T-helper 2 cell treated with Interferon-gamma antibody and Interleukin-4, amounts not matched to agents 5 μg/mL and 100 μg/mL, for 36 hours (primary cell): ENCODE results near the gene P3H3.
"Not testable (repeated sequence)": the region's sequence is repeated elsewhere in the genome, so short reads cannot be mapped to it uniquely, and the experiment has no call there.

Source experiments
- DNase-seq: peaks from one replicate; pipeline ENCODE4 v3.0.0; 2021; ENCODE audit warnings: low spot score
- H3K27ac Mint-ChIP-seq: one replicate; pipeline ENCODE4 v1.8.0; 2021; ENCODE audit warnings: mild to moderate bottlenecking, mixed read lengths
- H3K27me3 Mint-ChIP-seq: one replicate; pipeline ENCODE4 v1.8.0; 2021; ENCODE audit warnings: low read depth, mixed read lengths
- H3K36me3 Mint-ChIP-seq: one replicate; pipeline ENCODE4 v1.8.0; 2021; ENCODE audit warnings: low read depth, mixed read lengths
- H3K4me1 Mint-ChIP-seq: one replicate; pipeline ENCODE4 v1.8.0; 2021; ENCODE audit warnings: low read depth, mixed read lengths
- H3K4me3 Mint-ChIP-seq: one replicate; pipeline ENCODE4 v1.8.0; 2022; ENCODE audit warnings: mild to moderate bottlenecking, moderate library complexity, mixed read lengths
- H3K9me3 Mint-ChIP-seq: one replicate; pipeline ENCODE4 v1.8.0; 2021; ENCODE audit warnings: mixed read lengths

Gene P3H3

GRCh38 chr12:6851153-6851920, 23.1 kb downstream of the P3H3 start, which contains the start of gene CDCA3:
Gene CDCA3, minus strand, starts transcription at chr12:6851286. Its CDS starts 334 bp downstream, at chr12:6850952.
- H3K4me1 Mint-ChIP-seq, result peaks cover 35% of the 10 kb centered on the region
- peak; percentile 93 for DNase-seq
- H3K36me3 Mint-ChIP-seq, result peaks cover 38% of the 10 kb centered on the region
- H3K4me3 Mint-ChIP-seq, result peak within 1 kb of the TSS; percentile 87
- H3K9me3 Mint-ChIP-seq, result no peaks in the 10 kb centered on the region
- no peaks in the 10 kb centered on the region for H3K27me3 Mint-ChIP-seq
- peak within 1 kb of the TSS; percentile 93 for H3K27ac Mint-ChIP-seq

DNA sequence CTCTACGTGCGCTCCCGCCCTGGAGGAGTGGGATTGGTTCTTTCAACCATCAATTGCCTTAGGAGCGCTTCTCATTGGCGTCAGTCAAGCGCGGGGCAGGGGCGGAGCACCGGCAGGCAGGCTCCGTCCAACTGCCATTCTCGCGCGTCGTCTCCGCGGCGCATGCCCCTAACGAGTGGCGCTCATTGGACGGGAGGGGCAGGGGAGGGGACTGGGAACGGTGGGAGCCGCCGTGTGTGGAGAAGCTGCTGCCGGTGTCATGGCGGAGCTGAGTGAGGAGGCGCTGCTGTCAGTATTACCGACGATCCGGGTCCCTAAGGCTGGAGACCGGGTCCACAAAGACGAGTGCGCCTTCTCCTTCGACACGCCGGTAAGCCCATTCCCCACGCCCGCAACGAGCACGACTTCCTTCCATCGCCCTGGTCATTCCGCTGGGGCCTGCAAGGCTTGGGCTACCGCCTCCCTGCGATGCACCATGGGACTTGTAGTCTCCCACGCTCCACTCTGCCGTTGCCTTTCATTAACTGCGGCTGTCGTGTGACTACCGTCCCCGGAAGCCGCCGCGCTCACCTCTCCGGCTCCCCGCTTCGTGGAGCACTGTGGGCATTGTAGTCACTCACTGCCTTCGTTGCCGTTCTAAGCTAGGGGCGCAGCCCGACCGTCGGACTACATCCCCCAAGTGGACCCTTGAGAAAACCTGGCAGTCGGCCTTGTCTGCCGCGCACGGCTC, 23.9 kb downstream of the P3H3 start, which contains the start of gene USP5:
Gene USP5 (plus strand): TSS at position 230 of the 730 bp plus-strand sequence. CDS start 30 bp downstream, at position 260.
- H3K4me3 Mint-ChIP-seq, result peak within 1 kb of the TSS; percentile 87
- H3K4me1 Mint-ChIP-seq, result peaks cover 35% of the 10 kb centered on the region

DNA sequence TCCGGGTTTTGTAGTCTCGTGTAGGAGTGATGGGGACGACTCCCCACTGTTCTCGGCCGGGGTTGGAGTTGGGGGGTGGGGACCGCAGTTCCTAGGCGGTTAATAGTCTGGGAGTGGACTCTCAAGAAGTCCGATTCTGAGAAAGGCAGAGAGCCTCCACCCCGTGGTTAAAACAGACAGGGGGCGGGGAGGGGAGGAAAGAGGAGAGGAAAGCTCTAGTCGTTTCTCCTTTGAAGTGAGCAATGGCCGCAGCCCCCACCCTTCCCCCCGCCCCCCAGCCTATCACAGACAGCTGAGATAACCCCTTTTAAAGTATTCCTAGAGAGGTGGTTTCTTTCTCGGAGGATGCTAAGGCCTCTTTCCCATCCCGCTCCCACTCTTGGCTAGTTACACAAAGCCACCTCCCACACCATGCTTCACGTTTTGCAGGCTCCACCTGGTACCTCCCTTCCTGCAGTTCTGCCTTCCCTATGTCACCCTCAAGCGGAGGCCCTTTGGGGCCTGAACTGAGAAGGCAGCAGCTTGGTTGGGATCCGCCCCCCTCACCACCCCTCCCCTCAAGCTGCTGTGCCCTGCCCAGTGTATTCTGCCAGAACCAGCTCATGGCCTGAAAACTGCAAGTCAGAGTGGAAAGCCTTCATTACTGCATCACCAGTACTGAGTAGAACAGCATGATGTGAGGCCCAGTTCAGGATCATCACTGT, 24.6 kb downstream of the P3H3 start:
- Mint-ChIP-seq H3K4me3 (peak overlapping the region; percentile 87), H3K27me3 (no peaks in the 10 kb centered on the region), H3K36me3 (peaks cover 41% of the 10 kb centered on the region), H3K4me1 (peaks cover 32% of the 10 kb centered on the region), H3K9me3 (no peaks in the 10 kb centered on the region), H3K27ac (peak overlapping the region; percentile 93)
- DNase-seq, result peak; percentile 70

More for the DNA sequence above, 23.9 kb downstream of the P3H3 start, which contains the start of gene USP5:
- Mint-ChIP-seq H3K27me3 (no peaks in the 10 kb centered on the region), H3K9me3 (no peaks in the 10 kb centered on the region), H3K27ac (peak within 1 kb of the TSS; percentile 93), H3K36me3 (peaks cover 41% of the 10 kb centered on the region)
- peak; percentile 99 for DNase-seq

- H3K4me1 Mint-ChIP-seq, result peaks cover 32% of the 10 kb centered on the region
- no peak for DNase-seq
- H3K27me3 Mint-ChIP-seq, result no peaks in the 10 kb centered on the region
- peak overlapping the region; percentile 93 for H3K27ac Mint-ChIP-seq
- peaks cover 41% of the 10 kb centered on the region for H3K36me3 Mint-ChIP-seq
- peak overlapping the region; percentile 87 for H3K4me3 Mint-ChIP-seq
- H3K9me3 Mint-ChIP-seq, result no peaks in the 10 kb centered on the region
Observed at GRCh38 chr12:6853626-6854025, 25.4 kb downstream of the P3H3 start.

GRCh38 chr12:6854036-6854435, 25.8 kb downstream of the P3H3 start:
- Mint-ChIP-seq H3K27me3 (no peaks in the 10 kb centered on the region), H3K36me3 (peaks cover 39% of the 10 kb centered on the region), H3K4me3 (peak overlapping the region; percentile 87), H3K27ac (no peak overlapping the region), H3K4me1 (peaks cover 29% of the 10 kb centered on the region), H3K9me3 (no peaks in the 10 kb centered on the region)
- DNase-seq, result no peak

GRCh38 chr12:6855322-6855721, 27.1 kb downstream of the P3H3 start:
- Mint-ChIP-seq H3K9me3 (no peaks in the 10 kb centered on the region), H3K4me3 (no peak overlapping the region), H3K27me3 (no peaks in the 10 kb centered on the region), H3K4me1 (peaks cover 18% of the 10 kb centered on the region), H3K36me3 (peaks cover 35% of the 10 kb centered on the region), H3K27ac (no peak overlapping the region)
- DNase-seq, result no peak

DNA sequence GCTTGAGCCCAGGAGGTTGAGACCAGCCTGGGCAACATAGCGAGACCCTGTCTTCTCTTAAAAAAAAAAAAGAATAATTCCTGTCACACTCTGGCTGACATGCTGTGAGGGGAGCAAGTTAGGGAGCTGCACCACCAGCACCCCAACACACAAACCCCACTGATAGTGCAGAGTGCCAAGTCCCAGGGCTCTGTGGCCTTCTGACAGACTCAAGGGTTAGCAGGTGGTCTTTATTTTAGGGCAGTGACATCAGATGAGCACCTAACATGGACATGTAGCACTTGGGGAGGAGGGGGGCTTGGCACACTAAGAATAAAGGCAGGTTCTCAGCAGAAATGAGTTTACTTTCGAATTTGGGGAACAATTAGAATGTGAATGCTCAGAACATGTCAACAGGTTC, 30.6 kb downstream of the P3H3 start:
- Mint-ChIP-seq H3K9me3 (no peaks in the 10 kb centered on the region), H3K27me3 (no peaks in the 10 kb centered on the region), H3K36me3 (peaks cover 57% of the 10 kb centered on the region), H3K27ac (no peak overlapping the region), H3K4me3 (no peak overlapping the region), H3K4me1 (peaks cover 6% of the 10 kb centered on the region)
- DNase-seq, result no peak

- Mint-ChIP-seq H3K9me3 (no peaks in the 10 kb centered on the region), H3K27me3 (no peaks in the 10 kb centered on the region), H3K27ac (no peak overlapping the region), H3K4me3 (no peak overlapping the region), H3K4me1 (peaks cover 2% of the 10 kb centered on the region), H3K36me3 (peaks cover 60% of the 10 kb centered on the region)
- no peak for DNase-seq
Observed at GRCh38 chr12:6860116-6860515, 31.9 kb downstream of the P3H3 start.

GRCh38 chr12:6860942-6861341, 32.7 kb downstream of the P3H3 start:
- DNase-seq, result no peak
- Mint-ChIP-seq H3K27ac (no peak overlapping the region), H3K4me3 (no peak overlapping the region), H3K27me3 (no peaks in the 10 kb centered on the region), H3K4me1 (peaks cover 2% of the 10 kb centered on the region), H3K36me3 (peaks cover 63% of the 10 kb centered on the region), H3K9me3 (no peaks in the 10 kb centered on the region)

DNA sequence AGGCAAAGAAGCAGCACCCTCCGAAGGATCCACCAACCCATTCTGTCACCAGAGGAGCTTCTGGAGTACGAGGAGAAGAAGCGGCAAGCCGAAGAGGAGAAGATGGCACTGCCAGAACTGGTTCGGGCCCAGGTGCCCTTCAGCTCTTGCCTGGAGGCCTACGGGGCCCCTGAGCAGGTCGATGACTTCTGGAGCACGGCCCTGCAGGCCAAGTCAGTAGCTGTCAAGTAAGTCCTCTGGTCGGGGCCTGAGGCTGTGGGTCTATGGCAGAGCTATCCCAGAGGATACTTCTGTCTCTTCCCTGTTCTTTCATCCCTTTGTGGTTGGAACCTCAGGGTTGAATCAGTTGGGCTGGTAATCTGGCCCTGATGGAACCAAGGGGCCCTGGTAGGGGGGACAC, 33.2 kb downstream of the P3H3 start:
- H3K4me1 Mint-ChIP-seq, result peaks cover 4% of the 10 kb centered on the region
- no peak overlapping the region for H3K4me3 Mint-ChIP-seq
- no peaks in the 10 kb centered on the region for H3K27me3 Mint-ChIP-seq
- no peak overlapping the region for H3K27ac Mint-ChIP-seq
- no peaks in the 10 kb centered on the region for H3K9me3 Mint-ChIP-seq
- H3K36me3 Mint-ChIP-seq, result peaks cover 64% of the 10 kb centered on the region
- DNase-seq, result no peak

DNA sequence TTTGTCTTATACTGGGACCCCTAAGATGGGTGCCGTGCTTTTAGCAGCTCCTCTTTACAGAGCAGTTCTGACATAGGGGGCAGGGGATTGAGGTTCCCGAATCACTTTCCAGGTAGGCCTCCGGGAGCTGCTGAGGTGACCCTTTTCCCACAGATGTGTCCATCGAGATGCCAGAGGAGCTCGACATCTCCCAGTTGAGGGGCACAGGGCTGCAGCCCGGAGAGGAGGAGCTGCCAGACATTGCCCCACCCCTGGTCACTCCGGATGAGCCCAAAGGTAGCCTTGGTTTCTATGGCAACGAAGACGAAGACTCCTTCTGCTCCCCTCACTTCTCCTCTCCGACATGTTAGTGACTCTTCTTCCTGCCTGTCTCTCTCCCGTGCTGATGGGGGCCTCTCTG, 34.8 kb downstream of the P3H3 start:
- no peaks in the 10 kb centered on the region for H3K27me3 Mint-ChIP-seq
- DNase-seq, result no peak
- H3K36me3 Mint-ChIP-seq, result peaks cover 53% of the 10 kb centered on the region
- H3K27ac Mint-ChIP-seq, result peak overlapping the region; percentile 58
- peaks cover 7% of the 10 kb centered on the region for H3K4me1 Mint-ChIP-seq
- H3K4me3 Mint-ChIP-seq, result no peak overlapping the region
- no peaks in the 10 kb centered on the region for H3K9me3 Mint-ChIP-seq

DNA sequence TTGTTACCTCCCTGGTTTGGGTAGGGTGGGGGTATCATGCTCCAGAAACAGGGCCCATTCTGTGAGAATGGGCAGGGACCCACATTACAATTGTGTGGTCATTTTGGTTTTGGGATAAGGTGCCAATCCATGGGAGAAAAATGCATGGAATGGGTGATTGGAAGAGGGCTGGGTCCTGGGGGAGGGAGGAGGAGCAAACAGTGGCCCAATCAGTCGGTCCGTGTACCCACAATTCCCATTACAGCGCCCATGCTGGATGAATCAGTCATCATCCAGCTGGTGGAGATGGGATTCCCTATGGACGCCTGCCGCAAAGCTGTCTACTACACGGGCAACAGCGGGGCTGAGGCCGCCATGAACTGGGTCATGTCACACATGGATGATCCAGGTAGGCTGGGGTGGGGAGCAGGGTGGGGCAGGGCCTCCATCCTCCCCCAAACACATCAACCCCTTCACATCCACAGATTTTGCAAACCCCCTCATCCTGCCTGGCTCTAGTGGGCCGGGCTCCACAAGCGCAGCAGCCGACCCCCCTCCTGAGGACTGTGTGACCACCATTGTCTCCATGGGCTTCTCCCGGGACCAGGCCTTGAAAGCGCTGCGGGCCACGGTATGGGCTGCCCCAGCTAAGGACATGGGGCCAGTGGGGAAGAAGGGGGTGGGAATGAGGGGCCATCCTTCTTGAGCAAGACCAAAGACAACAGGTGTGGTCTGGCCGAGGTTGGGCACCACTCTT, 35.5 kb downstream of the P3H3 start:
- H3K27ac Mint-ChIP-seq, result peak overlapping the region; percentile 58

GRCh38 chr12:6865307-6865706, 37.1 kb downstream of the P3H3 start:
- not testable (repeated sequence) for H3K27ac Mint-ChIP-seq, H3K9me3 Mint-ChIP-seq, H3K27me3 Mint-ChIP-seq, DNase-seq
- Mint-ChIP-seq H3K4me1 (peaks cover 28% of the 10 kb centered on the region), H3K4me3 (peak overlapping the region; percentile 30), H3K36me3 (peaks cover 71% of the 10 kb centered on the region)

More for the DNA sequence above, 35.5 kb downstream of the P3H3 start:
- H3K27me3 Mint-ChIP-seq, result no peaks in the 10 kb centered on the region
- no peaks in the 10 kb centered on the region for H3K9me3 Mint-ChIP-seq
- peaks cover 58% of the 10 kb centered on the region for H3K36me3 Mint-ChIP-seq
- peaks cover 13% of the 10 kb centered on the region for H3K4me1 Mint-ChIP-seq
- DNase-seq, result no peak
- H3K4me3 Mint-ChIP-seq, result no peak overlapping the region
